Eye (tissue), 1 donor: ENCODE data around the gene PPP1R36.
"Not testable (repeated sequence)": the region's sequence is repeated elsewhere in the genome, so short reads cannot be mapped to it uniquely, and the experiment has no call there.

Experiments used
- DNase-seq: peaks from one replicate; pipeline ENCODE4 v3.0.0-alpha.2; 2015

Gene PPP1R36, protein sequence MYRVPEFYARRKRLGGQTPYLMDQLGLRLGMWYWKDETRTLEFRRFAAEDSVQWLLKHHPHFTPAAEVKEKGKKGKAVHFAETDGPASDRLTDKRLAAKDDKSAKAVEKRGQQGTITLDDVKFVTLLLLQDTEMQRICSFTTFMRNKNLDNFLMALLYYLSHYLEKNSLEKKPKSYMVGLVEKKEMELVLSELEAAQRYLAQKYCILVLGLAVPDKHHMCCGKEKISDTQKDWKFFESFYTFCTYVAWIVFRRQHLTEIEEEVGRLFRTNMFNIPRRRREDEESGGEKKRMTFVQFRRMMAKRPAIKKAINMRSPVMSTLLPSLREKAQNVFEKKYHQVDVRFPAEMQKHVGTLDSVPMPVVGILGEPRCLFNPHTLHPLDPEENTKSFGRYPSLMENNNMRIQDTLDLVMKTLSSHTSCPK

DNA sequence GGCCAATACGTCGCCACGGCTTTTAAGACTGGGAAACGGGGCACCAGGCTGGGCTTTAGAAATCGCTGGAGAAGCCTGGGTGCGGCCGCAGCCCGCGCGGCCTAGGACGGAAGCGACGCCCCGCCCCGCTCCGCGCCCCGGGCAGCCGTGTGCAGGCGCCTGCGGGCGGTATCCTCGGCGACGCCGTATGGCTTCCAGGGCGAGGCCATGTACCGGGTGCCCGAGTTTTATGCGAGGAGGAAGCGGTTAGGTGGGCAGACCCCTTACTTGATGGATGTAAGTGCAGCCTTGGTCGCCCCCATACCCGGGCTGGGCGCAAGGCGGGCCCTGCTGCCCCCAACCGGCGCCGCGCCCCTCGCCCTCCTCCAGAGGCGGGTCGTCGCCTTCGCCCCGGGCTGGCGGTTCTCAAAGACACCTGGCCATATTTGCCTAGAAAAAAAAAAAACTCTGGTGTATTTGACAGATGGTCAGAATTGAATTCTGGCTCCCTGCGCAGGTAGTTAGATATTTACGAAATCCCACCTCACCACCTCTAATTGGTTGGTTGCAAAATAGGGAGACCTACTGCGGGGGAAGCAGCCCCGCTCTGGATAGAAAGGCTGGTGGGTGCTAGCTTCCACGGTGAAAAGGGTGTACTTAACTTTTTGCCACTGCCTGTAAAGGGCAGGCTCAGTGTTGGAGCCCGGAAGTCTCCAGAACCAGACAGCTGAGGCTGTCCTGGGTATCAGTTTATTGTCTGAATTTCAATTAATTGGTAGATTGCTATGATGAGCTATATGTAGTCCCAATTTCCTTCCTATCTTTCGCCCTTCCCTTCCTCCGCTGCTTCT is at the start of gene PPP1R36:
Gene PPP1R36 (plus strand): TSS at position 171 of the 830 bp plus-strand sequence. CDS start 37 bp downstream, at position 208.
- peak; percentile 59 for DNase-seq

- no peak for DNase-seq
Observed at GRCh38 chr14:64500088-64500487, 49.7 kb upstream of the PPP1R36 start.

DNA sequence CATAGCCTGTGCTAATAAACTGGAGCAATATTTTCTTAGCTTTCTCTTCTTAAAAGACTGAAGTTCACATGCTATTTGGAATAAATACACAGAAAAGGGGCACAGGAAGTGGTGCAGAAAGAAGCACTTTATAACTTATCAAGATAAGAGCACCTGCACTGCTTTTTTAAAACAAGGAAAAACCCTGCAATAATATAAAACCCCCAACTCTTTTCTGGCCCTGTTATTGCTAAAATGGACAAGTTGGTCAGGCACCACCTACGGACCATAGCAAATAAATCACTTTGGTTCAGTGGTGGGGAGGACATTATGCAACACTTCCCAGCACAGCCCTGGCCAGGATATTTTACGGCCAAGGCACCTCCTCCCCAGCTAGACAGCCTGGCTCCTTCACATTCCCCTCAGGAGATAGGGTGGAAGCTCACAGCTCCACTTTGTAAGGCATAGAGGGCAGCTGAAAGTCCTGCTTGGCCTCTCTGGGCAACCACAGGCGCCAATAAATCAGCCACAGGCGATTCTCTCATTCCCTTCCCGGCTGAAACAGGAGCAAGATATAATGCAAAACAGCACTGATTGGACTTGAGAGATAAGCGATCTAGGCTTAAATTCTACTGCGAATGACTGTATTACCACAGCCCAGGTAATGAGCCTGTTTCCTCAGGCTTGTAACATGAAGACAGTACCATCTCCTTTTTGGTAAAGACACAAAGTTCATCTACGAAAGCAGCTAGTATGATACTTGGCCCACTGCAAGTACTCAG is 48.2 kb upstream of the PPP1R36 start:
- no peak for DNase-seq

GRCh38 chr14:64502456-64502855 is 47.3 kb upstream of the PPP1R36 start:
- DNase-seq, result no peak

DNA sequence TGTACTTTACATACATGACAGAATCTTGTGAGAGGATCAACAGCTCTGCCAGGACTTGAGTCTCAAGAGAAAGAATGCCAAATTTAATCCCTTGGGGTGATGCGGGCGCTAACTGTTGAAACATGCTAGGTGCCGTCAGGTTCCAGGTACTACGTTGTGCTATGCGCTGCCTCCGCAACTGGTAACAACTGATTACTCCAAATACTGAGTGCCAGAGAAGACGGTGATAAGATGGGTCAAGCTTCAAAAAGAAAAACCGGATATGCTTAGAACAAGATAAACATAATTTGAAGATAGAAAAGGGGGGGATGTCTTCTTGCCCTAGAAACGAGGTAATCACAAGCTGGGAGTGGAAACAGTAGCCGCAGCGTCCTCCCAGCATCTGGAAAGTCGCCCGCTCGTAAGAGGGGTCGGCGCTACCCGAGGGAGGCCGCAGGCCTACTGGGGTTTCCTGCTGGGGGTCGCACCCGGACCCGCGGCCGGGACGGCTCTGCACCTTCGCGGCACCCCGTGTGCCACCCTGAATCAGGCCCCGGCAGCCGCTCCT is 46.8 kb upstream of the PPP1R36 start:
- DNase-seq, result no peak

- peak; percentile 96 for DNase-seq
Observed at GRCh38 chr14:64503434-64504309, 46.1 kb upstream of the PPP1R36 start, which contains the start of gene ZBTB25. Gene ZBTB25 (minus strand): TSS chr14:64503838. CDS start chr14:64490533, 13,305 bp downstream.

DNA sequence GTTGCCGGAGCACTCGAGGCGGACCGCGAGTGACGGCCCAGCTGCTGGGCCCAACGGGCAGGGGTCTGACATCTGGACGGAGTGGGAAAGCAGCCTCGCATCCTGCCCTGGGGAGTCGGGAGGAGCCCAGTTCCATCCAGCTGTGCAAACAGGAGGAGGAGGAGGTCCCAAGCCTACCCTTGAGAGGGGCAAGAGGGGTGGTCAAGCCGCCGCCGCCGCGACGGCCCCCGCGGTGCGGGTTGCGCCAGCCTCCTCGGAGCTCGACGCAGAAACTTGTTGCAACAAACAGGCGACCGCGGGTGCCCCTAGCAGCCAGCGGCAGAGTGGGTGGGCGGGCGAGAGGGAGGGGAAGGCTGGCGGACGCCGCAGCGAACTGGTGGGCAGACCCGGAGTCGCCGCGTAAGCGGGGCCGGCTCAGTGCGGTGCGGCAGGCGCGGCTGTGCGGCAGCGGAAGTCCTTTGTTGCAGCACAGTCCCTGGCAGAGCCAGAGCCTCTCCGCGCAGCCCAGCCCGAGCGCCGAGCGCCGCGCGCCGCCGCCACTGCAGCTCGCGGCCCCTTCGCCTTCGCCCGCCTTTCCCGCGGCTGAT is 45.4 kb upstream of the PPP1R36 start, which contains the start of gene ZBTB1:
Gene ZBTB1 (plus strand): TSS at position 461 of the 587 bp plus-strand sequence. CDS start 16,735 bp downstream, outside the sequence.
- peak; percentile 93 for DNase-seq

DNA sequence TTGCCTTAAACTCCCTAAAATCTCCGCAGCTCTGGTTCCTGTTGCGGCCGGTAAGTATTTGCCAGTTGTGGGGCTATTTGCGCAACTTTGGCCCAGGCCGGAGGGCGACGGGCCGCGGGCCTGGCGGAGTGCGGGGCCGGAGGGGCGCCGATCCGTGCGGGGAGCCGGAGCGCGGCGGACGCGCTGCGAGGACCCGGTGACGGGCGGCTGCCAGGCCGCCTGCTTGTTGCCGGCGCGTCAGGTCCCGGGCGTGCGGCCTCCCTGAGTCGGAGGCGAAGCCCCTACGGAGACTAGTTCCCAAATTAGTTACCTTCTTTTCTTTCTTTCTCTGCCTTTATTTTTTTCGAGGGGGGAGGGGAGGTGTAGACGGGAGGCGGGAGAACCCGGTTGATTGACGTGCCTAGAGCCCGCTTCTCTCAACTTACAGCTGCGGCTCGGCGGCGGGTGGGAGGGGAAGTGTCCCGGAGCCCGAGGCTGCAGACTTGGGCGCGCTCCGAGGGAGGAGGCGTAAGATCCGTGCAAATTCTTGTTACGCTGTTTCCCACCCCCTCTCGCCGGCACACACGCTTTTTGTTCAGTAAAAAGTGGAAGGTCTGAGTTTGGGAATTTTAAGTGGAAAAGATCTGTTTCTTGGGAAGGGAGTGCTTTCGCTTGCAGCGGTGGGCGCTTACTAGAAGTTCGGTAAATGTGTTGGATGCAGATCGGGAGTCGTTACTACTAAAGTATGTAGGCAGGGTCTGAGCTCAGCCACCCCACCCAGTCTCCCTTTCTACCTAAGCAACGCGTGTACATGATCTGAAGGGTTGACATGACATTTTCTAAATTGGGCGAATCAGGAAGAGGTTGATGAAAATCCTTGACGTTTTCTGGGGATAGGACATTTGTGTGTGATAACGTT is 44.6 kb upstream of the PPP1R36 start:
- peak; percentile 97 for DNase-seq

- no peak for DNase-seq
Observed at GRCh38 chr14:64506721-64507120, 43.0 kb upstream of the PPP1R36 start.

GRCh38 chr14:64507376-64508156 is 42.2 kb upstream of the PPP1R36 start:
- no peak for DNase-seq

GRCh38 chr14:64508215-64508776 is 41.5 kb upstream of the PPP1R36 start:
- DNase-seq, result no peak

- no peak for DNase-seq
Observed at GRCh38 chr14:64509036-64509435, 40.7 kb upstream of the PPP1R36 start.

DNA sequence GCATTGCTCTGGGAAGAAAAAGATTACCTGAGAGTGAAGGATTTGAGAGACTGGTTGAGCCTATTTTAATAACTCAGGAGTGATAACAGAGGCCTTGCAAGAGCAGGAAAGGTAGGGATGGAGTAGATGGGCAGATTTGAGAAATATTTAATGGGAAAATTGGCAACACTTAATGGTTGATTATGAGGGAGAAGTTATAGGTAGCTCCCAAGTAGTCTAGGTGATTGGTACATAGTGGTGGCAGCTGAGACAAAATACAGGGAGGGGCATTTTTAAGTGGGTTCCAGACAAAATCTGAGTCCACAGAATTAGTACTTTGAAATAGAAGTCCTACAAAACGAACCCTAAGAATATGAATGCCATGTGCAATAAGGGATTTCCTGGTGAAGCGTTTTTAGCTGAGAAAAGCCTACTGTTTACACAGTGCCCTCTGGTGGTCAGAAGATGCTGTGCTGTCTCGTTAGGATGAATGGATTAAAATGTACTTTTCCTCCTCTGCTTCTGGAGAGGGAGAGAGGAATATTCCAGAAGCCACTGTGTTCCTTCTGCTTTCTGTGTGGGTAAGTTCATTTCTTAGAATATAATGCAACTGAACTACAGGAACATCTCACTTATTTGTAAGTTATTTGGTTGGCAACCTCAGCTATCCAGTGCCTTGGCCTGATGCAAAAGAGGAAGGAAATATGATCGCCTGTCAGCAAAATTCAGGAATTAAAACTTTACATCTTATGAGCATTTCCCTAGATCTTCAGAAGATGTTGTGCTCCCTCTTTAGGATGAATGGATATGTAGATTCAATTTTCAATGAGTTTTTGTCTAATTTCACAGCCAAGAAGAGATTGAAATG is 38.7 kb upstream of the PPP1R36 start:
- peak; percentile 89 for DNase-seq

- no peak for DNase-seq
Observed at GRCh38 chr14:64513271-64513670, 36.5 kb upstream of the PPP1R36 start.

- DNase-seq, result no peak
Observed at GRCh38 chr14:64515053-64515452, 34.7 kb upstream of the PPP1R36 start.

GRCh38 chr14:64516969-64517368 is 32.8 kb upstream of the PPP1R36 start:
- DNase-seq, result no peak

GRCh38 chr14:64517667-64518066 is 32.1 kb upstream of the PPP1R36 start:
- not testable (repeated sequence) for DNase-seq

DNA sequence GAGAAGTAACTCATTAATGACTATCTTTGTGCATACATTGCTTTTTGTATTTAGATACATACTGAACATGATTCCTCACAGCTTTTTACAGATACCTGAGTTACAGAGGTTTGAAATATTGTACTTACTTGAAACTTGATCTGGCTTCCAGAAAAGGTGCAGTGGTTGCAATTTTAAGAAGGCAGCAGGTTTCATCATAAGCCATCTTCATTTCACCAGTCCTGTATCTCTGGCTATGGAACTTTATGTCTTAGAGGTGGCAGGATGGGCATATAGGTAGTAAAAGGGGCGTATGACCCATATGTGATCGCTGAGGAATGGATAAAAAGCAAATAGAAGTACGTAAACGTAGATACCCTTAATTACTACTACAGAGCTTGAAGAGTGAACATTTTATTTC is 31.5 kb upstream of the PPP1R36 start:
- no peak for DNase-seq
